Urothelium cell line (cell line): Measurements from ENCODE around the gene IGIP.
A peak's percentile ranks its signal among the peaks of the same experiment; 100 is the strongest.
"Not testable (repeated sequence)": the region's sequence is repeated elsewhere in the genome, so short reads cannot be mapped to it uniquely, and the experiment has no call there.

Experiments
- DNase-seq: peaks from one replicate; pipeline ENCODE4 v3.0.0; 2011; ENCODE audit warnings: low spot score, mixed read lengths
- FAIRE-seq: peaks from 2 replicates; lab custom pipeline; 2011; peaks lifted over from hg19 to GRCh38; lab: Jason Lieb, UNC

Gene IGIP

GRCh38 chr5:140140435-140140834, 14.7 kb downstream of the IGIP start:
- DNase-seq, result no peak
- FAIRE-seq, result no peak

DNA sequence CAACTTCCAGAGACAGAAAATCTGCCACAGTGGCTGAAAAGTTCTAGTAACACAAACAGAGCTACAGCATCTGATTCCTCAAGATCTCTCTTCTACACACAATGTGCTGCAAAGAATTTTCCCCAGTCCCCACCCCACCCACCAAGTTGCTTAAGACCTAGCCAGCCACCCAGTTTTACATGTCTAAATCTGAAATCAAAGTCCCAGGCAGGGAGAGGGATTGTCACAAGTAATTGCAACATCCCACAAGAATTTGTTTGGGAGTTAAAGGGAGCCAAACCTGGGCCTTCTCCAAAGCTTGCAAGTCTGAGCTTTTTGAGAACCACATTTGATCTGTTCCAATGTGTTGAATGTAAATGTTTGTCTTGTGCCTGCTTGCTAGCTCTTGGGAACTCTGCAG, 15.5 kb downstream of the IGIP start:
- FAIRE-seq (no peak), DNase-seq (no peak)

- FAIRE-seq (no peak), DNase-seq (no peak)
Observed at GRCh38 chr5:140142246-140142645, 16.5 kb downstream of the IGIP start.

- no peak for DNase-seq
- FAIRE-seq, result no peak
Observed at GRCh38 chr5:140142856-140143255, 17.1 kb downstream of the IGIP start.

DNA sequence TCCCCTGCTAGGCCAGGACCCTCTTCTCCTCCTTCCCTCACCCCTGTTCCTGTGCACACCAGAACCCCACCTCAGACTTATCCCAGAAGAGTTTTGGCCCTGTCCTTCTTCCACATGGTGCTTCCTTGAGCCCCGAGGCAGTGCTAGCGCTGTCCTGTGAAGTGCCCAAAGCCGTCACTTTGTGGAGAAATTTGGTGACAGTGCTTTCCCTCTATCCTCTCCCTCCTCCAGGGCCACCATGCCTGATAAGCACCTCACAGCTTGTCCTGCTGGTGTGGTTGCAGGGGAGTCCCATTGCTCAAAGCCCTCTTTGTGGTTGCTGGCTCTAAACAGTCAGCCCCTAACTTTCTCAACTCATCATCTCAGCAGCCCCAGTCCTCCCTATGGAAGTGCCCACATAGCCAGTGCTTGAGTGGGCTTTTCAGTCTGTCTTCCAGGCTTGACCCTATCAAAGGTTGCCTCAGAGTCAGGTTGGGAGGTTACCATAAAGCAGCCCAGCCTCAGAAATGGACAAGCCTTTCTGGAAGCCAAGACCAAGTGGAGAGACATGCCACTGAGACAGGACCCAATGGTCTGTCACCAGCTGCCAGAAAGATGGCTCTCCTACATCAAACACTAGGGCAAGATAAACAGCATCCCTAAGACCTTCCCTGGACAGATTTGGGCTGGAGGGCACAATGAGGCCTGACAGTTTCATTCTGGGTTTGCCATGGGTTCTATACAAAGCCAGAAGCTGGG, 18.0 kb downstream of the IGIP start:
- DNase-seq (no peak), FAIRE-seq (no peak)

DNA sequence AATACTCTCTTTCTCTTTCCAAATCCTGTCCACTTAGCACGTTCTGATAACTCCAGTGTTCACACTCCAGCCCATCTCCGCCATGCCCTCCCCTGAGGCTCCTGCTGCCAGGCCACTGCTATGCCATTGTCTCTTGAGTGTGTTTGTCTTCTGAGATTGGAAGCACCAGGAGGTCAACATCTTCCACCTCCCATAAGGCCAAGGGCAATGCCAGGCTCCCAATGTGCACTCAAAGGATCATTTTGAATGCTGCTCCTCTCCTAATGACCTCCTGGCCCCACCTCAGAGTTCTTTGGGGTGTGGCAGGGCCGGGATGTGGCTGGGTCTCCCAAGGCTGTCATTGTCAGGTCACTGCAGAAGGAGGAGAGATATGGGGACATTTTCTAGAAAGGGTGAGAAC, 19.5 kb downstream of the IGIP start:
- DNase-seq (no peak), FAIRE-seq (no peak)

DNA sequence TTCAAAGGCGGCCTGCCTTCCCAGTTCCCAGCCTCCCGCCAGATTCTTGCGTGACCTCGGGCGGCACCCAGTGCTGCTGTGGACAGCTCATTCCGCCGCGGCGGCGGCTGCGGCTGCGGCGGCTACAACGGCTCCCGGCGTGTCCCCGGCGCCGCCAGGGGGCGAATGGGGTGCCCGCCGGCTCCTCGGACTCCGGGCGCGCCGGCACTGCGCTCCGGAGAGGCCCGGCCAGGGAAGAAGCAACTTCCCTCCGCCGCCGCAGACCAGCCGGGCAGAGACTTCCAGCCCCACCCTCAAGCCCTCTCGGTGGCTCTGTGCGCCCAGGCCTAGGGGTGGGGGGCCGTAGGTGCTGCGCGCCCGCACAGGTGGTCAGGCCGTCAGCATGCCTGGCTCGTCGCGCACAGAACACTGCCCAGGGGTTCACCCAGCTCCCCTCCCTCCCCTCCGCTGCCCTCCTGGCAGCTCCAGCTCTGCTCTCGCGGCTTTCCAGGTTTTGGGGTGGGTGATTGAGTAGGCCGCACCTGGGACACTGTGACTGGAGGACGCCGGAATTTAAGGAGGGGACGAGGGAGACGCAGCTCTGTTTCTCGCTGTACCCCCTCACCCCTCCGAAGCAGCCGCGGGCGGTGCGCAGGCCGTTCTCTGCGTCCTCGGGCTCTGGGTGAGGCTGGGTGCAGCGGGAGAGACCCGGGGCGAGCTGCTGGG, 20.2 kb downstream of the IGIP start:
- FAIRE-seq, result no peak
- peak; percentile 63 for DNase-seq

DNA sequence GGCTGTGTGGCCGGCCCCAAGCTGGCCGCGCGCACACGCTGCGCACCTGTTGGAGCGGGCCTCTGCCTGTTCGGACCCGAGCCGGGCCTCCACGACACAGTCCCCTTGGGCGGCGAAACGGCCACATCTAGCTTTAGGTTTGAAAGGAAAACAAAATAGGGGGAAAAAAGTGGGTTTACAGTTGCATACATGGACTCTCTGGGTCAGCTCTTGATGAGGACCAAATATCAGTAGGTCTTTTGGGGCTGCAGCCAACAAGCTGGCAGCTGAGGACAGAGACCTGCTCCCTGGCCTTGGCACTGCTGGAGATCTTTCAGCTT, 20.7 kb downstream of the IGIP start:
- no peak for DNase-seq
- no peak for FAIRE-seq

- FAIRE-seq (no peak), DNase-seq (no peak)
Observed at GRCh38 chr5:140147460-140147859, 21.7 kb downstream of the IGIP start.

GRCh38 chr5:140148508-140148907, 22.8 kb downstream of the IGIP start:
- DNase-seq (peak; percentile 47), FAIRE-seq (no peak)

DNA sequence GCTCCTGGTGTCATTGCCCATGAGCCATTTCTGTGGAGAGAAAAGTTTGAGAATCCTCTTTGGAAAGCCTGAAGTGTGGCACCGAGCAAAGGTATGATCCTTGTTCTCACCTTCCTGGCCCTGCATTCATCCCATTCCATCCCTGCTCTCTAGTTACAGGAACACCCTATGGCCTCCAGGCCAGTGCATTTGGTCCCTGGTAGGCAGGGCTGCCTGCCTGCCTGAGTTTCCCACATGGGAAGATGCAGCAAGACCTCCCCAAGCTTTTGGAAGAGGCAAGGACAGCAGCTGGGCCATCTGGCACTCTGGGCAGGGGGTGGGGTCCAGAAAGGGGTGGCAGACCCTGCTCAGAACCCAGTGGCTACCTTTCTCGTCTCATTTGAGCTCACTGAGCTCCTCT, 24.5 kb downstream of the IGIP start:
- no peak for FAIRE-seq
- no peak for DNase-seq

- DNase-seq (no peak), FAIRE-seq (no peak)
Observed at GRCh38 chr5:140151144-140152021, 25.6 kb downstream of the IGIP start.

GRCh38 chr5:140152022-140152999, 26.6 kb downstream of the IGIP start:
- DNase-seq (no peak), FAIRE-seq (no peak)

GRCh38 chr5:140153255-140153654, 27.5 kb downstream of the IGIP start:
- DNase-seq (no peak), FAIRE-seq (no peak)

GRCh38 chr5:140153905-140154304, 28.2 kb downstream of the IGIP start:
- no peak for FAIRE-seq
- DNase-seq, result no peak

DNA sequence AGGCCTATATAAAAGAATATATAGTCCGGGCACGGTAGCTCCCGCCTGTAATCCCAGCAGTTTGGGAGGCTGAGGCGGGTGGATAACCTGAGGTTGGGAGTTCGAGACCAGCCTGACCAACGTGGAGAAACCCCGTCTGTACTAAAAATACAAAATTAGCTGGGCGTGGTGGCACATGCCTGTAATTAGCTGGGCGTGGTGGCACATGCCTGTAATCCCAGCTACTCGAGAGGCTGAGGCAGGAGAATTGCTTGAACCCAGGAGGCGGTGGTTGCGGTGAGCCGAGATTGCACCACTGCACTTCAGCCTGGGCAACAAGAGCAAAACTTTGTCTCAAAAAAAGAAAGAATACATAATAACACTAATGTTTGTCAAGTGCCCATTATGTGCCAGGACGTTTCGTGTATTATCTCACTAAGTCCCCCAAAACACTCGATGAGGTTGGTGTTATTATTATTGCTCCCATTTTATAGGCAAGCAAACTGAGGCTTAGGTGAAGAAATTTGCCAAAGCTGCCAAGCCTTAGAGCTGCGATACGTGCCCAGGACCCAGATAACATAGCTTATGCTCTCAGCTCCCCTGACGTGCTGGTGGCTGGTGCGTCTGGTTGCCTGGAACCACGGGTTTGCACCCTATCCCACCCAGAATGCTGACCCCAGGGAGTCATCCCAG, 29.1 kb downstream of the IGIP start:
- not testable (repeated sequence) for DNase-seq, FAIRE-seq

- FAIRE-seq, result no peak
- DNase-seq, result peak; percentile 81
Observed at GRCh38 chr5:140157032-140157781, 31.5 kb downstream of the IGIP start.

DNA sequence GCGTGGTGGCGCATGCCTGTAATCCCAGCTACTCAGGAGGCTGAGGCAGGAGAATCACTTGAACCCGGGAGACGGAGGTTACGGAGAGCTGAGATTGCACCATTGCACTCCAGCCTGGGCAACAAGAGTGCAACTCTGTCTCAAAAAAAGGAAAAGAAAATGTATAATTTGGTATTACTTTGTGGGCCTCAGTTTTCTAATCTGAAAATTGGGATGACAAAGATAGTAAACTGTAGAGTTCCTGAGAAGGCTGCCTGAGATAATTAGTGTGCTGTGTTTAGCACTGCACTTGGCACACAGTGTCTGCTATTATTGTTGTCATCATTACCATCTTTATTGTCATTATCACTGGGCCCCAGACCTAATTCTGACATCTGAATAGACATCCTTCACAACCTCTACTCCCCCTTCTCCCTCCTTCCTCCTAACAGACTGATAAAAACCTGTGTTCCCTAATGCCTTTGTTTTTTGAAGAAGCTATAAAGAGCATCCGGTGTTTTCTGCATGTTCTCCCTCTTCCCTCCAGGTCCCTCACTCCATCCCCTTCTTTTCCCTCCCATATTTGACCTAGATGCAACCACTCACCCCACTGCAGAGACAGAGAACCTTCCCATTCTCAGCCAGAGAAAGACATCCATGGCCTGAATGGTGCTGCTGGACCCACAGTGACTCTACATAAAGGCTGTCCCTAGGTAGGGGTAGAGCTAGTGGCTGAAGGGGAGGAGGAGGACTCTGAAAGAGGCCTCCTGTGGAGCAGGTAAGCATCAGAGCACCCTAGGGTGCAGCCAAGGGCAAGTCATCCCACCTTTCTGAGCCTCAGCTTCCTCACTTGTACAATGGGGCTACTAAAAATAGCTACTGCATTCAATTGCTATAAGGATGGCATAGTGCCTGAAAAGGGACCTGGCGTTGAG, 33.5 kb downstream of the IGIP start:
- FAIRE-seq, result no peak
- no peak for DNase-seq
